Central memory CD8-positive, alpha-beta T cell (primary cell): ENCODE data around the gene CNN2.
A peak's percentile ranks its signal among the peaks of the same experiment; 100 is the strongest.

Source experiments
- ATAC-seq: fragments of 150-1000 bp; cut with Tn5 transposase; replicated peaks from 2 replicates; pipeline ENCODE4 v1.10.0; 2022; ENCODE audit warnings: mild to moderate bottlenecking, moderate FRiP score, moderate number of reproducible peaks; ENCODE audit not compliant: poor library complexity, severe bottlenecking; ENCODE audit errors: extremely low read depth
- DNase-seq, 2 donors: peaks; one replicate each; pipeline ENCODE4 v3.0.0; 2021; ENCODE audit warnings: low spot score in 2 of 2
- H3K27ac Mint-ChIP-seq: one replicate; pipeline ENCODE4 v1.8.0; 2022; ENCODE audit warnings: low read depth, mild to moderate bottlenecking, moderate library complexity, mixed read lengths
- H3K27me3 Mint-ChIP-seq: one replicate; pipeline ENCODE4 v1.8.0; 2022; ENCODE audit warnings: mixed read lengths
- H3K36me3 Mint-ChIP-seq: one replicate; pipeline ENCODE4 v1.8.0; 2022; ENCODE audit warnings: mild to moderate bottlenecking, moderate library complexity, mixed read lengths; ENCODE audit not compliant: insufficient read depth
- H3K4me1 Mint-ChIP-seq: one replicate; pipeline ENCODE4 v1.8.0; 2022; ENCODE audit warnings: mixed read lengths
- H3K4me3 Mint-ChIP-seq: one replicate; pipeline ENCODE4 v1.8.0; 2022; ENCODE audit warnings: mild to moderate bottlenecking, moderate library complexity, mixed read lengths
- H3K9me3 Mint-ChIP-seq: one replicate; pipeline ENCODE4 v1.8.0; 2022; ENCODE audit warnings: mixed read lengths

Gene CNN2

GRCh38 chr19:1009981-1010538 is 16.3 kb upstream of the CNN2 start:
- Mint-ChIP-seq H3K36me3 (peaks cover 26% of the 10 kb centered on the region), H3K27ac (no peak overlapping the region), H3K27me3 (no peaks in the 10 kb centered on the region)

GRCh38 chr19:1010586-1011510 is 15.6 kb upstream of the CNN2 start:
- Mint-ChIP-seq H3K4me3 (no peak overlapping the region), H3K27me3 (no peaks in the 10 kb centered on the region), H3K9me3 (no peaks in the 10 kb centered on the region), H3K27ac (no peak overlapping the region), H3K36me3 (peaks cover 29% of the 10 kb centered on the region), H3K4me1 (no peaks in the 10 kb centered on the region)
- DNase-seq (no peak), ATAC-seq (no peak)

More at GRCh38 chr19:1009981-1010538, 16.3 kb upstream of the CNN2 start:
- no peaks in the 10 kb centered on the region for H3K9me3 Mint-ChIP-seq
- ATAC-seq, result no peak
- H3K4me1 Mint-ChIP-seq, result no peaks in the 10 kb centered on the region
- DNase-seq, result no peak
- no peak overlapping the region for H3K4me3 Mint-ChIP-seq

GRCh38 chr19:1011831-1012333 is 14.5 kb upstream of the CNN2 start:
- Mint-ChIP-seq H3K27ac (no peak overlapping the region), H3K4me1 (peaks cover 3% of the 10 kb centered on the region), H3K4me3 (no peak overlapping the region), H3K36me3 (peaks cover 25% of the 10 kb centered on the region), H3K27me3 (no peaks in the 10 kb centered on the region), H3K9me3 (no peaks in the 10 kb centered on the region)
- no peak for ATAC-seq
- no peak for DNase-seq

- H3K27me3 Mint-ChIP-seq, result no peaks in the 10 kb centered on the region
- ATAC-seq, result no peak
Measured at GRCh38 chr19:1012334-1012733, 14.1 kb upstream of the CNN2 start.

GRCh38 chr19:1013218-1013617 is 13.2 kb upstream of the CNN2 start:
- no peaks in the 10 kb centered on the region for H3K9me3 Mint-ChIP-seq
- H3K4me3 Mint-ChIP-seq, result no peak overlapping the region
- DNase-seq, result no peak
- ATAC-seq, result no peak
- no peaks in the 10 kb centered on the region for H3K27me3 Mint-ChIP-seq
- peaks cover 25% of the 10 kb centered on the region for H3K36me3 Mint-ChIP-seq
- peaks cover 17% of the 10 kb centered on the region for H3K4me1 Mint-ChIP-seq
- H3K27ac Mint-ChIP-seq, result no peak overlapping the region

More at GRCh38 chr19:1012334-1012733, 14.1 kb upstream of the CNN2 start:
- Mint-ChIP-seq H3K9me3 (no peaks in the 10 kb centered on the region), H3K27ac (no peak overlapping the region), H3K36me3 (peaks cover 23% of the 10 kb centered on the region), H3K4me3 (no peak overlapping the region), H3K4me1 (peaks cover 8% of the 10 kb centered on the region)
- DNase-seq, result no peak

- Mint-ChIP-seq H3K27me3 (no peaks in the 10 kb centered on the region), H3K27ac (no peak overlapping the region), H3K4me3 (no peak overlapping the region), H3K9me3 (no peaks in the 10 kb centered on the region), H3K36me3 (peaks cover 25% of the 10 kb centered on the region), H3K4me1 (peaks cover 24% of the 10 kb centered on the region)
- DNase-seq (no peak), ATAC-seq (no peak)
Measured at GRCh38 chr19:1014161-1015060, 12.0 kb upstream of the CNN2 start.

- H3K27ac Mint-ChIP-seq, result no peak overlapping the region
- peaks cover 21% of the 10 kb centered on the region for H3K36me3 Mint-ChIP-seq
- DNase-seq, result no peak
- no peak overlapping the region for H3K4me3 Mint-ChIP-seq
- peaks cover 29% of the 10 kb centered on the region for H3K4me1 Mint-ChIP-seq
- ATAC-seq, result no peak
- H3K9me3 Mint-ChIP-seq, result no peaks in the 10 kb centered on the region
- no peaks in the 10 kb centered on the region for H3K27me3 Mint-ChIP-seq
Measured at GRCh38 chr19:1015061-1015781, 11.2 kb upstream of the CNN2 start.

GRCh38 chr19:1015782-1016646 is 10.4 kb upstream of the CNN2 start:
- H3K36me3 Mint-ChIP-seq, result peaks cover 23% of the 10 kb centered on the region
- DNase-seq, result no peak
- H3K4me3 Mint-ChIP-seq, result peak overlapping the region; percentile 32
- H3K4me1 Mint-ChIP-seq, result peaks cover 31% of the 10 kb centered on the region
- H3K27ac Mint-ChIP-seq, result no peak overlapping the region
- no peak for ATAC-seq
- no peaks in the 10 kb centered on the region for H3K9me3 Mint-ChIP-seq
- H3K27me3 Mint-ChIP-seq, result no peaks in the 10 kb centered on the region

GRCh38 chr19:1016647-1017114 is 9.7 kb upstream of the CNN2 start:
- peaks cover 30% of the 10 kb centered on the region for H3K36me3 Mint-ChIP-seq
- H3K27ac Mint-ChIP-seq, result peak overlapping the region; percentile 29
- H3K27me3 Mint-ChIP-seq, result no peaks in the 10 kb centered on the region
- peak overlapping the region; percentile 96 for H3K4me3 Mint-ChIP-seq
- H3K9me3 Mint-ChIP-seq, result no peaks in the 10 kb centered on the region
- H3K4me1 Mint-ChIP-seq, result peaks cover 38% of the 10 kb centered on the region
- DNase-seq (no peak), ATAC-seq (no peak)

- no peak for ATAC-seq
- H3K27ac Mint-ChIP-seq, result peak overlapping the region; percentile 29
- peak overlapping the region; percentile 96 for H3K4me3 Mint-ChIP-seq
- no peaks in the 10 kb centered on the region for H3K27me3 Mint-ChIP-seq
- no peak for DNase-seq
- peaks cover 30% of the 10 kb centered on the region for H3K36me3 Mint-ChIP-seq
- H3K4me1 Mint-ChIP-seq, result peaks cover 39% of the 10 kb centered on the region
- no peaks in the 10 kb centered on the region for H3K9me3 Mint-ChIP-seq
Measured at GRCh38 chr19:1017115-1017905, 9.1 kb upstream of the CNN2 start.
